GM12873 (cell line): ENCODE data around the gene ADGRF5.

Experiments
- TF ChIP-seq, protein P1 (sequence below): IDR thresholded peaks from 2 replicates; pipeline ENCODE4 v1.5.1; 2012; ENCODE audit warnings: low read depth, mild to moderate bottlenecking, moderate library complexity, low read length, control low read depth; ENCODE audit not compliant: insufficient read depth; ENCODE audit errors: missing control alignments

The ADGRF5 gene

DNA sequence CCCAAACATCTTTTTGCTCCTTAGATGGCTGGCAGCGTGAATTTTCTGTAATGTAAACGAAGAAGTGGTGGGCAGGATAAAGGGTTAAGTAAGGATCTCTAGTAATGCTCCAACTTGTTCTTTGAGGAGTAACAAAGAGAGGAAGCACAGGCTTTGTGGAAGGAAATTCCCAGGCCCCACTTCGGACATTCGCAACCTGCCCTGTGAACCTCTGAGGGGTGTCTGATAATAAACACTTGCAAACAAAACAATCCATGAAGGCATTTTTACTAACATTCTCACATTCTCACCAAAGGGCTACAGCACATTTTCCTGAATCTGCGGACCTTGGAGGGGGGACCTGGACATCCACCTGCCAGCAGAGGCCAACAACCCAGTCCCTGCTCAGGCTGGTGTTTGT, 25.8 kb upstream of the ADGRF5 start:
- TF ChIP-seq, protein P1, sequence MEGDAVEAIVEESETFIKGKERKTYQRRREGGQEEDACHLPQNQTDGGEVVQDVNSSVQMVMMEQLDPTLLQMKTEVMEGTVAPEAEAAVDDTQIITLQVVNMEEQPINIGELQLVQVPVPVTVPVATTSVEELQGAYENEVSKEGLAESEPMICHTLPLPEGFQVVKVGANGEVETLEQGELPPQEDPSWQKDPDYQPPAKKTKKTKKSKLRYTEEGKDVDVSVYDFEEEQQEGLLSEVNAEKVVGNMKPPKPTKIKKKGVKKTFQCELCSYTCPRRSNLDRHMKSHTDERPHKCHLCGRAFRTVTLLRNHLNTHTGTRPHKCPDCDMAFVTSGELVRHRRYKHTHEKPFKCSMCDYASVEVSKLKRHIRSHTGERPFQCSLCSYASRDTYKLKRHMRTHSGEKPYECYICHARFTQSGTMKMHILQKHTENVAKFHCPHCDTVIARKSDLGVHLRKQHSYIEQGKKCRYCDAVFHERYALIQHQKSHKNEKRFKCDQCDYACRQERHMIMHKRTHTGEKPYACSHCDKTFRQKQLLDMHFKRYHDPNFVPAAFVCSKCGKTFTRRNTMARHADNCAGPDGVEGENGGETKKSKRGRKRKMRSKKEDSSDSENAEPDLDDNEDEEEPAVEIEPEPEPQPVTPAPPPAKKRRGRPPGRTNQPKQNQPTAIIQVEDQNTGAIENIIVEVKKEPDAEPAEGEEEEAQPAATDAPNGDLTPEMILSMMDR, result no peak

DNA sequence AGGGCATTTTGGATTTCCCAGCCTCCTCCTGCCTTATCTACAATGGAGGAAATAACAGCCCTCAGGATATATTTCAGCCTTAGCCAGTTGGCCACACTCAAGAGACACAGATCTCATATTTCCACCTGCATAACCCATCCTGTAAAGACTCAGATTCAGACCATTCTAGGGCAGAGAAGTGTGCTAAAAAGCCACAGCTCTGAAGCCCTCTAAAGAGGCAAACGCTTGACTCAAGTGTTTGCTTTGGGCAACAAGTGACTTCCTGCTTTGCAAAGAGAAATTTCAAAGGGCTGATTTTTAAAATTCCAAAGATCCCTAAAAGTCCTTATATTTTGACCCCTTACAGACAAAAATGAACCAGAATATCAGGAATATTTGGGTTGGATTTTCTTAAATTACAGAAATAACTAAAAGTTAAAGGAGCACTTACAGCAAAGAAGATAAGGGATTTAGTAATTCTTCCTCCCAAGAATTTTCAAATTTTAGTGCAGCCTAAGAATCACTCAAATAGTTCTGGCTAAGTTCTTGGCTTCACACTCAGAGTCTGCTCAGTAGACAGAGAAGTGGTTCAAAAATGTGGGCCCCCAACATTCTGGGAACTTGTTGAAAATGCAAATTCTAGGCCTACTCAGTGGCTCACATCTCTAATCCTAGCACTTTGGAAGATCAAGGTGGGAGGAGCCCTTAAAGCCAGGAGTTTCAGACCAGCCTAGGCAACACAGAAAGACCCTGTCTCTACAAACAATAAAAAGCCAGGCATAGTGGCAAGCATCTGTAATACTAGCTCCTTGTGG, 18.9 kb upstream of the ADGRF5 start:
- TF ChIP-seq, protein P1, result no peak

DNA sequence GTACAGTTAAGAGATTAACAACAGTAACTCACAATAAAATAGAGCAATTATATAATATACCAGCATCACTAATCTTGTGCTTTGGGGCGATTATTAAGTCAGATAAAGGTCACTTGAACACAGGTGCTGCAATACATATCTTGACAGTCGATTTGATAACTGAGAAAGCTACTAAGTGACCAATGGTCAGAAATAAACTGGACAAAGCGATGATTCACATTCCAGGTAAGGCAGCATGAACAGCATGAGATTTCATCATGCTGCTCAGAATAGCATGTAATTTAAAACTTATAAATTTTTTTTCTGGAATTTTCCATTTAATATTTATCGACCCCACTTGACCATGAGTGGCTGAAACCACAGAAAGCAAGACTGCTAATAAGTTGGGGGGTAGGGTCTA, 15.9 kb upstream of the ADGRF5 start:
- TF ChIP-seq, protein P1, result no peak

DNA sequence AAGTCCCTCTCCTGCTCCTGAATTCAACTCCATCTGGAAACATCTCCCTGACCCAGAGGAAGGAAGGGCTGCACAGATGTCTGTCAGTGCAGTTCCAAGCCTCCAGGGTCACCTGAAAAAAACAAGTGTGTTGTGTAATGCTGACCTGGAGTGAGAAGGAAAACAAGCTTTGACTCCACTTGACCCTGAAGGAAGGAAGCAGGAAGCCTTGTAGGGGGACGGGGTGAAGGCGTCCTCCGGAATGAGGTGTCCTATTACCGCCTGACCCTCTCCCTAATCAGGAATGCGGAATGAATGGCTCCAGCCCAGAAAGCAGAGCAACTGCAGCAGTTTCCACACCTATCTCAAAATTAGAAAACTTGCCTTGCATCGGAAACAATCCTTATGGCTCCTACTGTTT, 13.9 kb upstream of the ADGRF5 start:
- TF ChIP-seq, protein P1, result no peak

DNA sequence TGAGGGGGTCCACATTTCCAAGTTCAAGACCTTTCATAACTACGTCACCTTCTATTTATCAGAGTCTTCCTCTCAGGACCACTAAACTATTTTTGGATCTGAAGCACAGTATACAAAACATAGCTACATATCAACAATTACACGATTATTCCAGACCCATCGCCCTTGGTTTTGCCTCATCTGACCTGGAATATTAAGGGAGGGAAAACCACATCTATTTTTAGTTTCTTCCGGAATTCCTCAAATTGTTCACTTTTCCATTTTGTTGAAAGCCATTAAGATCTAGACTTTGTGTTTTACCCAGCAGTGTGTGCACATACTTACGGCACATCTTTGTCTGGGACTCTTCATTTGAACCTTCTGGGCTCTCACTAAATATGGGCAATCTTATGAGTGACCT, 12.0 kb upstream of the ADGRF5 start:
- TF ChIP-seq, protein P1, result no peak

DNA sequence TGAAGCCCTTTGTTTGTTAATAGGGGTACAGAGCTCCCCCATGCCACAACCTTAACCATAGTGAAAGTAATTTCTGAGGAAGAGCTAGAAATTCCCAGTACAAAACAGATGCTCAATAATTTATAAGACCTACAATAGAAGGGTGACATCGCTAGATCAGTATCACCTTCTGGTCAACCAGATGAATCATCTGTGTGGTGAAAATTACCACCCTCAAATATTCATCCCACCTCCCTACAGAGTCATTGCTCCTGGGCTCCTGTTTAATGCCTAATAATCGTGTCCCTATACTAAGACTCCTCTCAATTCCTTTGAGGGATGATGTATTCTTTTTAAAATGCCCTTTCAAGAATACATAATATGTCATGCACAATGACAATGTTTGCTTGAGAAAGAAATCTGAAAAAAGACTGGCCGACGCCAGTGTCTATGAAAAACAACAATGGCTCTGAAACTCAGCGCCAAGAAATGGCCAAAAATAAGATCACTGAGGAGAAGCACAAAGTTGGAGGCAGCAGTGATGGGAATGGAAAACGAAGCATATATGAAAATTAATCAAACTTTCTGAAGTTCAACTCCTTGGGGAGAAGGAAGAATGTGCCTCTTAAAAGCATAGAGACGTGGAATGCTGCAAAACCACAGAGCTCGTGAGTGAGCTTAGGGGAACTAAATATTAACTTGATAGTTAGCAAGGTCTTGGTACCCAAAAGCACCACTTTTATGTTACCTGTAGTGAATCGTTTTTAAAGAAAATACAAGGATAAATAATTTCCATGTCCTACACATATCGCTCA, 11.0 kb upstream of the ADGRF5 start:
- TF ChIP-seq, protein P1, result no peak

DNA sequence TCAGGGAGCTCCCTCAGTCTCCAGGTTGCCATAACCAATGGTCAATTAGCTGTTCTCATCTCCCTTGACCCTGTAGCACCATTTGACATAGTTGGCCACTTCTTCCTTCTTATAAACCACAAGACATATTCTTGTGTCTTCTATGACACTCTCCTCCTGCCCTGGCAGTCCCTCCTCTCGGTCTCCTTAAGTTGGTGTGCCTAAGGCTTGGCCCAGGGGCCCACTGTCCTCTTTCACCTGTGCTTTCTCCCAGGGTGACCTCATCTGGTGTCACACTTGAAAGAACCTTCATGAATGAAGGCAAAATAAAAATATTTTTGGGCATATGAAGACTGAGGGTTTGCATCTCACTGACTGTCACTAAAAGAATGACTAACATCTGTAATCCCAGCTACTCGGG, 9.7 kb upstream of the ADGRF5 start:
- TF ChIP-seq, protein P1, result no peak
